Testis (tissue), 3 donors: ENCODE data around the gene C16orf89. TPM values are rescaled to one million over a fixed set of nuclear protein-coding genes. Genes with fewer than 3 reads are reported as not detected.

Source experiments
- DNase-seq: peaks from one replicate; pipeline ENCODE4 v3.0.0-alpha.2; 2019
- H3K27ac ChIP-seq, 2 donors: fragments of 200-600 bp; sonication (generic); one replicate each; pipeline ENCODE4 v1.5.1; 2019
- H3K27me3 ChIP-seq: fragments of 200-600 bp; sonication (generic); one replicate; pipeline ENCODE4 v1.5.1; 2019
- H3K36me3 ChIP-seq: fragments of 200-600 bp; sonication (generic); one replicate; pipeline ENCODE4 v1.5.1; 2017; ENCODE audit warnings: low read depth; ENCODE audit errors: missing control alignments
- H3K4me1 ChIP-seq: fragments of 200-600 bp; sonication (generic); one replicate; pipeline ENCODE4 v1.5.1; 2019
- H3K4me3 ChIP-seq, 2 donors: fragments of 200-600 bp; sonication (generic); one replicate each; pipeline ENCODE4 v1.5.1; 2017 to 2019
- H3K9me3 ChIP-seq: fragments of 200-600 bp; sonication (generic); one replicate; pipeline ENCODE4 v1.5.1; 2017
- POLR2A ChIP-seq: fragments of 450-650 bp; IDR thresholded peaks from one replicate; pipeline ENCODE4 v1.6.1; 2017; ENCODE audit warnings: antibody characterized with exemption, mild to moderate bottlenecking, moderate library complexity
- WGBS, 2 donors: methylation state at CpG; one replicate each; pipeline ENCODE4 v1.1.5; 2018; 5-methylcytosine and 5-hydroxymethylcytosine counted together
- intact Hi-C: fragments of 100-400 bp; cut with DNase I; formaldehyde crosslinking; loops from one replicate; pipeline ENCODE4 v1.15.1; 2023; ENCODE audit warnings: low total_unique reads
- polyA plus RNA-seq: library from polyadenylated mRNA; stranded (reverse); fragments of 350-450 nt; fragmentation: Illumina TruSeq; extraction: RNeasy Lipid Tissue Mini Kit (QIAGEN cat#74804); gene quantifications from one replicate; pipeline ENCODE4 v1.2.3, GENCODE V29; 2014; ENCODE audit warnings: low read depth, low replicate concordance; ENCODE audit not compliant: insufficient read depth
- total RNA-seq, 2 donors: library from RNA; depleted of rRNA; stranded (reverse); fragments of >200 nt; gene quantifications; one replicate each; pipeline ENCODE4 v1.2.3, GENCODE V29; 2016
- TF ChIP-seq, protein P1 (sequence below), 3 experiments: fragments of 450-650 bp in 2 of 3; fragments of 200-600 bp in 1 of 3; sonication (generic) in 1 of 3; IDR thresholded peaks; one replicate each; pipeline ENCODE4 v1.5.1; 2016 to 2019; ENCODE audit warnings: antibody characterized with exemption in 3 of 3, mild to moderate bottlenecking in 2 of 3, moderate library complexity in 1 of 3

The C16orf89 gene
- total and polyA plus RNA-seq, 3 donors from 2014 or later: 1.2 to 10.8 (median 2.4) TPM

DNA sequence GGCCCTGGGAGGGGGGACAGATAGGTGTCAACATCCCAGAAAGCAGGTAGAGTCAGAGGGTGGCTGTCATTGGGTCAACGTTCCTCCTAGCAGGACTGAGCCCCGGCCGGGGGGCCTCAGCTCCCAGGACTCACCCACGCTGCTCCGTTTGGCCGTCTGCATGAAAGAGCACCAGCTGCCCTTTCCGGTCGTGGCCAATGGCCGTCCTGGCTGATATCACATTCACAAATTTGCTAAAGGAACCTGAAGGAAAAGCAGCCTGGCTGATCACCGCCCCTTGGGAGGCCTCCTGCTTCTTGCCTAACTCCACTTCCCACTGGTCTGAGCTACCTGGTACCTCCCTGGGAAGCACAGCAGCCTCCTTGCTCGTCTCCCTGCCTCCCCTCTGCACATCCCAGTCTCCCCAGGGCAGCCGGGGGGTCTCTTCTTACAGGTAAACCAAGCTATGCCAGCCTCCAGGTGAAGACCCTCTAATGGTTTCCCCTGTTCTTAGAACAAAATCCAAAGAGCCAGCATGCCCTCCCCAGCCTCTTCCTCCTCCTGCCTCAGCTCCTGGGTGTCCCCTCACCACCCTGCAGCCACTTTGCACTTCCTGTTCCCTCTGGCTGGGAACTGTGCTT, 35.4 kb downstream of the C16orf89 start:
- Histone ChIP-seq H3K9me3 (no peaks in the 10 kb centered on the region), H3K4me1 (peaks cover 13% of the 10 kb centered on the region), H3K36me3 (no peaks in the 10 kb centered on the region), H3K27ac (no peak overlapping the region), H3K4me3 (no peak overlapping the region), H3K27me3 (no peaks in the 10 kb centered on the region)
- no peak for DNase-seq
- no peak for TF ChIP-seq POLR2A
- TF ChIP-seq, protein P1, sequence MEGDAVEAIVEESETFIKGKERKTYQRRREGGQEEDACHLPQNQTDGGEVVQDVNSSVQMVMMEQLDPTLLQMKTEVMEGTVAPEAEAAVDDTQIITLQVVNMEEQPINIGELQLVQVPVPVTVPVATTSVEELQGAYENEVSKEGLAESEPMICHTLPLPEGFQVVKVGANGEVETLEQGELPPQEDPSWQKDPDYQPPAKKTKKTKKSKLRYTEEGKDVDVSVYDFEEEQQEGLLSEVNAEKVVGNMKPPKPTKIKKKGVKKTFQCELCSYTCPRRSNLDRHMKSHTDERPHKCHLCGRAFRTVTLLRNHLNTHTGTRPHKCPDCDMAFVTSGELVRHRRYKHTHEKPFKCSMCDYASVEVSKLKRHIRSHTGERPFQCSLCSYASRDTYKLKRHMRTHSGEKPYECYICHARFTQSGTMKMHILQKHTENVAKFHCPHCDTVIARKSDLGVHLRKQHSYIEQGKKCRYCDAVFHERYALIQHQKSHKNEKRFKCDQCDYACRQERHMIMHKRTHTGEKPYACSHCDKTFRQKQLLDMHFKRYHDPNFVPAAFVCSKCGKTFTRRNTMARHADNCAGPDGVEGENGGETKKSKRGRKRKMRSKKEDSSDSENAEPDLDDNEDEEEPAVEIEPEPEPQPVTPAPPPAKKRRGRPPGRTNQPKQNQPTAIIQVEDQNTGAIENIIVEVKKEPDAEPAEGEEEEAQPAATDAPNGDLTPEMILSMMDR (IDR thresholded peaks at IDR 0.05): no peak
- 85 to 86% methylated on average over 12 of the region's 12 CpGs for WGBS, 2 donors
- intact Hi-C loops: no loop called here

DNA sequence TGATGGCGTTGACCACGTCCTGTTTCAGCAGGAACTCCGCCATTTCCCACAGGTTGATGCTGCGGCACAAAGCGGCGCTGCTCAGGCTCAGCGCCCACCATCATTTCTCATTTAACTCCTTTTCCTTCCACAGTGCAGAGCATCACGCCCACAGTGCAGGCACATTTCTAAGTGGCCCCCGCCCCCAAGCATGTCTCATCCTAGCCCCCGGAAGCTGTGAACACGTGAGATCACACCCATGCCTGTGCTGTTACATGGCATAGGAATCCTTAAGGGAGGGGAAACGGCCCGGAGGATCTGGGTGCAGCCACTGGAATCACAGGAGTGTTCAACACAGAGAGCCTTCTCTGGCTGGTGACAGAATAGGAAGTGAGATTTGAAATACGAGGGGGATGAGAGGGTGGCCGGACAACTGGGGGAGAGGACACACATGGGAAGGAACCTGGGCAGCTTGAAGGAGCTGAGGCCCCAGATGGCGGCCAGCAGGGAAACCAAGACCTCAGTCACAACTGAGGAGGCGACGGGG, 36.7 kb downstream of the C16orf89 start:
- H3K4me3 ChIP-seq: no peak overlapping the region
- intact Hi-C loops: no loop called here
- no peaks in the 10 kb centered on the region for H3K27me3 ChIP-seq
- no peaks in the 10 kb centered on the region for H3K9me3 ChIP-seq
- 93 to 94% methylated on average over 14 to 18 of the region's 18 CpGs for WGBS, 2 donors
- TF ChIP-seq POLR2A: no peak
- TF ChIP-seq, protein P1 (IDR thresholded peaks at IDR 0.05): no peak
- H3K27ac ChIP-seq: no peak overlapping the region
- H3K36me3 ChIP-seq: no peaks in the 10 kb centered on the region
- peaks cover 7% of the 10 kb centered on the region for H3K4me1 ChIP-seq
- no peak for DNase-seq

- Histone ChIP-seq H3K27ac (no peak overlapping the region), H3K36me3 (no peaks in the 10 kb centered on the region), H3K27me3 (no peaks in the 10 kb centered on the region), H3K4me3 (no peak overlapping the region), H3K4me1 (peaks cover 4% of the 10 kb centered on the region), H3K9me3 (no peaks in the 10 kb centered on the region)
- TF ChIP-seq POLR2A: no peak
- DNase-seq: no peak
- WGBS, 2 donors: 92 to 96% methylated on average over 5 to 31 of the region's 32 CpGs
- intact Hi-C loops: no loop called here
Observed at GRCh38 chr16:5027575-5028235, 38.1 kb downstream of the C16orf89 start.

- Histone ChIP-seq H3K4me3 (no peak overlapping the region), H3K4me1 (no peaks in the 10 kb centered on the region), H3K36me3 (no peaks in the 10 kb centered on the region), H3K9me3 (no peaks in the 10 kb centered on the region), H3K27me3 (no peaks in the 10 kb centered on the region), H3K27ac (no peak overlapping the region)
- intact Hi-C loops: no loop called here
- 86 to 95% methylated on average over 7 of the region's 7 CpGs for WGBS, 2 donors
- TF ChIP-seq POLR2A: no peak
- TF ChIP-seq, protein P1 (IDR thresholded peaks at IDR 0.05): no peak
- no peak for DNase-seq
Observed at GRCh38 chr16:5027086-5027485, 38.7 kb downstream of the C16orf89 start.

DNA sequence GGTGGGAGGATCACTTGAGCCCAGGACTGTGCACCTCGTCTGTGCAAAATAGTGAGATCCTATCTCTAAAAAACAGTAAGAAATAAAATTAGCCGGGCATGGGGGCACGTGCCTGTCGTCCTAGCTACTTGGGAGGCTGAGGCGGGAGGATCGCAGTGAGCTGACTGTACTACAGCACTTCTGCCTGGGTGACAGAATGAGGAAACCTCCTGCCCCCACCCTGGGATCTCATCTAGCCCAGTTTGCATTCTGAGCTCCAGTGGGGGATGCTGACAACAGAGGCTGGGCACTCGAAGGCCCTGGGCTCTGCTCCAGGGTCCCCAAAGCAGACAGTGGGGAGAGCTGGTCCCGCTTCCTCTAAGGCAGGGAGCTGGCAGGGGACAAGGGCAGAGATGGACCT, 39.1 kb downstream of the C16orf89 start:
- no peak overlapping the region for H3K4me3 ChIP-seq
- no peak for DNase-seq
- H3K27me3 ChIP-seq: no peaks in the 10 kb centered on the region
- intact Hi-C loops: no loop called here
- 90 to 93% methylated on average over 8 of the region's 8 CpGs for WGBS, 2 donors
- no peaks in the 10 kb centered on the region for H3K4me1 ChIP-seq
- TF ChIP-seq, protein P1 (IDR thresholded peaks at IDR 0.05): no peak
- no peak for TF ChIP-seq POLR2A
- H3K9me3 ChIP-seq: no peaks in the 10 kb centered on the region
- no peak overlapping the region for H3K27ac ChIP-seq
- H3K36me3 ChIP-seq: no peaks in the 10 kb centered on the region
